B cell (primary cell): ENCODE data around the gene GIGYF2. TPM values are rescaled to one million over a fixed set of nuclear protein-coding genes. Genes with fewer than 3 reads are reported as not detected.

ENCODE experiments used
- ATAC-seq: fragments of 200-7000 bp; cut with Tn5 transposase; one replicate; pipeline ENCODE4 v1.10.0; 2021; ENCODE audit warnings: low read depth, mild to moderate bottlenecking, moderate number of reproducible peaks, moderate library complexity
- CTCF ChIA-PET: fragments of 350-600 bp; sonication (Branson Sonifier 250); formaldehyde crosslinking; loops from one replicate; lab custom pipeline; 2021; ENCODE audit warnings: antibody characterized with exemption, inconsistent platforms; lab: Charles Lee
- POLR2A ChIA-PET: fragments of 350-600 bp; sonication (Branson Sonifier 250); formaldehyde crosslinking; loops from one replicate; lab custom pipeline; 2021; ENCODE audit warnings: antibody characterized with exemption; lab: Charles Lee
- DNase-seq: peaks from one replicate; pipeline ENCODE4 v3.0.0; 2013
- H2AFZ ChIP-seq: 2 replicates; pipeline ENCODE4 v1.6.1; 2012; ENCODE audit warnings: mild to moderate bottlenecking, low read depth, low read length; ENCODE audit not compliant: insufficient read depth, poor library complexity, severe bottlenecking
- H3K27ac ChIP-seq, 2 donors: 1 replicate in 1 of 2; 2 replicates in 1 of 2; pipeline ENCODE4 v1.5.1; 2012 to 2013; ENCODE audit warnings: low read length in 2 of 2, mild to moderate bottlenecking in 2 of 2, moderate library complexity in 1 of 2
- H3K27me3 ChIP-seq, 4 experiments: fragments of 200-600 bp in 1 of 4; sonication (generic) in 1 of 4; replicated peaks in 1 of 4; 1 replicate in 2 of 4; 2 replicates in 2 of 4; pipeline versions ENCODE4 v1.6.1 to v1.7.0; 2013 to 2016; ENCODE audit warnings: low read length in 3 of 4, mild to moderate bottlenecking in 2 of 4, mixed read lengths in 1 of 4, moderate library complexity in 1 of 4; ENCODE audit not compliant: insufficient read depth in 4 of 4, control insufficient read depth in 3 of 4; ENCODE audit errors: control extremely low read depth in 1 of 4
- H3K36me3 ChIP-seq, 2 experiments: replicated peaks in 1 of 2; 1 replicate in 1 of 2; 2 replicates in 1 of 2; pipeline versions ENCODE4 v1.6.1 to v1.7.1; 2013; ENCODE audit warnings: low read length in 1 of 2; ENCODE audit not compliant: insufficient read depth in 2 of 2, control insufficient read depth in 1 of 2; ENCODE audit errors: control extremely low read depth in 1 of 2, extremely low read depth in 1 of 2
- H3K4me1 ChIP-seq, 2 donors: fragments of 200-600 bp in 1 of 2; sonication (generic) in 1 of 2; 1 replicate in 1 of 2; 2 replicates in 1 of 2; pipeline versions ENCODE4 v1.5.1 to v1.6.1; 2013 to 2017; ENCODE audit warnings: low read length in 2 of 2; ENCODE audit not compliant: control insufficient read depth in 2 of 2, insufficient read depth in 2 of 2
- H3K4me2 ChIP-seq: replicated peaks from 2 replicates; pipeline ENCODE3; 2012; ENCODE audit warnings: mild to moderate bottlenecking, low read depth, low read length; ENCODE audit not compliant: poor library complexity, severe bottlenecking
- H3K4me3 ChIP-seq, 5 experiments: fragments of 200-600 bp in 1 of 5; sonication (generic) in 1 of 5; 1 replicate in 3 of 5; 2 replicates in 2 of 5; pipeline versions ENCODE4 v1.5.1 to v1.7.0; 2011 to 2016; ENCODE audit warnings: low read length in 4 of 5, mild to moderate bottlenecking in 4 of 5, low read depth in 2 of 5, control low read depth in 1 of 5, moderate library complexity in 1 of 5; ENCODE audit not compliant: insufficient read depth in 1 of 5; ENCODE audit errors: control extremely low read depth in 1 of 5, extremely low read depth in 1 of 5
- H3K79me2 ChIP-seq: fragments of 200-600 bp; sonication (generic); one replicate; pipeline ENCODE4 v1.6.0; 2016; ENCODE audit warnings: low read length; ENCODE audit not compliant: control insufficient read depth, insufficient read depth
- H3K9ac ChIP-seq: fragments of 200-600 bp; sonication (generic); 2 replicates; pipeline ENCODE4 v1.6.1; 2017; ENCODE audit warnings: mild to moderate bottlenecking, low read length, moderate library complexity
- H3K9me3 ChIP-seq, 3 donors: one replicate each; pipeline versions ENCODE4 v1.6.1 to v1.7.1; 2013; ENCODE audit warnings: low read length in 2 of 3; ENCODE audit not compliant: control insufficient read depth in 2 of 3, insufficient read depth in 1 of 3; ENCODE audit errors: control extremely low read depth in 1 of 3
- H4K20me1 ChIP-seq: 2 replicates; pipeline ENCODE4 v1.6.0; 2012; ENCODE audit warnings: mild to moderate bottlenecking, low read length; ENCODE audit not compliant: insufficient read depth, control insufficient read depth, poor library complexity, severe bottlenecking
- H3K27ac Mint-ChIP-seq: one replicate; pipeline ENCODE4 v1.8.0; 2021; ENCODE audit warnings: mixed read lengths
- H3K27me3 Mint-ChIP-seq: one replicate; pipeline ENCODE4 v1.8.0; 2021; ENCODE audit warnings: mixed read lengths
- H3K4me1 Mint-ChIP-seq: one replicate; pipeline ENCODE4 v1.8.0; 2021; ENCODE audit warnings: mixed read lengths
- H3K4me3 Mint-ChIP-seq: one replicate; pipeline ENCODE4 v1.8.0; 2021; ENCODE audit warnings: mixed read lengths
- H3K9me3 Mint-ChIP-seq: one replicate; pipeline ENCODE4 v1.8.0; 2022; ENCODE audit warnings: mixed read lengths; ENCODE audit not compliant: insufficient read depth
- CTCF ChIP-seq: fragments of 200-600 bp; IDR thresholded peaks from one replicate; pipeline ENCODE4 v1.8.0; 2022; ENCODE audit warnings: antibody characterized with exemption, mild to moderate bottlenecking
- EZH2 ChIP-seq: IDR thresholded peaks from 2 replicates; pipeline ENCODE4 v1.6.1; 2012; ENCODE audit warnings: borderline replicate concordance, low read depth, mild to moderate bottlenecking, moderate library complexity, low read length; ENCODE audit not compliant: insufficient read depth, poor library complexity, severe bottlenecking
- WGBS: methylation state at CpG from one replicate; pipeline ENCODE4 v1.1.5; 2013; ENCODE audit warnings: missing lambda C conversion rate; ENCODE audit not compliant: insufficient coverage; 5-methylcytosine and 5-hydroxymethylcytosine counted together
- intact Hi-C: fragments of 100-400 bp; cut with micrococcal nuclease; formaldehyde crosslinking; loops from one replicate; pipeline ENCODE4 v1.10.0; 2022
- polyA plus RNA-seq: library from polyadenylated mRNA; depleted of rRNA; stranded (reverse); fragments of >200 nt; gene quantifications from 2 replicates; pipeline ENCODE4 v1.2.3, GENCODE V29; 2012
- total RNA-seq, 2 donors: library from RNA; stranded (reverse); fragments of 120-200 nt in 1 of 2; gene quantifications; 1 replicate in 1 of 2; 2 replicates in 1 of 2; pipeline versions ENCODE4 v1.2.3 to v1.2.4, GENCODE V29; 2013 to 2022

Gene GIGYF2
- total and polyA plus RNA-seq, 2 donors (not counting 1 experiment from before 2014, with no cell fraction given), result 7.2 to 108 TPM

- no peaks in the 10 kb centered on the region for H3K36me3 ChIP-seq
- POLR2A ChIA-PET, result no interaction called here
- ATAC-seq, result no peak
- H3K9me3 ChIP-seq, result no peaks in the 10 kb centered on the region
- H3K4me2 ChIP-seq, result no peak overlapping the region
- no peak overlapping the region for H3K9ac ChIP-seq
- WGBS, result 90% methylated on average over 12 of the region's 15 CpGs
- no peaks in the 10 kb centered on the region for H3K79me2 ChIP-seq
- H3K27ac ChIP-seq, result no peak overlapping the region
- H3K4me1 ChIP-seq, result no peaks in the 10 kb centered on the region
- peaks cover 25% of the 10 kb centered on the region for H3K27me3 Mint-ChIP-seq
- DNase-seq, result no peak
- H3K4me1 Mint-ChIP-seq, result no peaks in the 10 kb centered on the region
- TF ChIP-seq CTCF, result no peak
- TF ChIP-seq EZH2, result no peak
- H3K4me3 Mint-ChIP-seq, result no peak overlapping the region
- H2AFZ ChIP-seq, result no peak overlapping the region
- peaks cover 0 to 10% (median 0%) of the 10 kb centered on the region in 4 experiments for H3K27me3 ChIP-seq
- no peak overlapping the region for H3K4me3 ChIP-seq
- CTCF ChIA-PET, result interaction anchor here (0.5 kb wide), 1 partner anchor 27 kb away, joined by 3 read pairs; no protein-coding TSS in a partner anchor
- no peaks in the 10 kb centered on the region for H4K20me1 ChIP-seq
- no peak overlapping the region for H3K27ac Mint-ChIP-seq
- intact Hi-C loops, result no loop called here
- no peaks in the 10 kb centered on the region for H3K9me3 Mint-ChIP-seq
Observed at GRCh38 chr2:232887171-232887850, 190.2 kb downstream of the GIGYF2 start.

DNA sequence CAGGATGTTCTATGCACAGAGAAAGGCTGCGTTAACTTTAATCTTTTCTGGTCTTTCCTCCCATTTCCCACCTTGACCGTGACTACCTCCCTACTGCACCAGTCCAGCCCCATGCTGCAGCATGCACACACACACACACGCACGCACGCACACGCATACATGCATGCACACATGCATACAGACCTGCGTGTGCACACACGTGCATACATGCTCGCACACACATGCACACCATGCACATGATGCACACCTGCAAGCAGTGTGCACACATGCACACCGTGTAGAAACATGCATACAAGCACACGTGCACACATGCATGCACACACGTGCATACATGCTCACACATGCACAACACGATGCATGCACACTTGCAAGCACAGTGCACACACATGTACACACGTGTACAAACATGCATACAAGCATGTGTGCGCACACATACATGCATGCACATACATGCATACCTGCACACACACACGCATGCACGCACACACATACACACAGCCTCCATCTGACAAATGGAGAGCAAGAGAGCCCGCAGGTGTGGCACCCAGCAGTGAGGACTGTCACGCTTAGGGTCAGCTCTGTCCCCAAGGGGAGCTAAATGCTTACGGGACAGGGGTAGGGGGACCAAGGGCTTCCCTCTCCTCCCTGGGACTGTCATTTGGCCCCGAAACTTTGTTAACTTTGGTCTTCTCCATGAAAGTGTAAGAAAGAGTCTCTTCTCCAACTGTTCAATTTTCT, 191.1 kb downstream of the GIGYF2 start:
- Histone ChIP-seq H4K20me1 (no peaks in the 10 kb centered on the region), H3K4me2 (no peak overlapping the region), H3K27ac (no peak overlapping the region), H3K9ac (no peak overlapping the region), H3K9me3 (no peaks in the 10 kb centered on the region), H3K79me2 (no peaks in the 10 kb centered on the region), H3K27me3 (peaks cover 0 to 10% (median 0%) of the 10 kb centered on the region in 4 experiments), H2AFZ (no peak overlapping the region), H3K4me1 (no peaks in the 10 kb centered on the region), H3K4me3 (no peak overlapping the region), H3K36me3 (no peaks in the 10 kb centered on the region)
- Mint-ChIP-seq H3K4me3 (no peak overlapping the region), H3K9me3 (no peaks in the 10 kb centered on the region), H3K27ac (no peak overlapping the region), H3K4me1 (no peaks in the 10 kb centered on the region), H3K27me3 (peaks cover 27% of the 10 kb centered on the region)
- POLR2A ChIA-PET, result no interaction called here
- DNase-seq (no peak), ATAC-seq (no peak)
- 78% methylated on average over 20 of the region's 21 CpGs for whole genome bisulfite sequencing
- TF ChIP-seq CTCF (no peak), EZH2 (no peak)
- CTCF ChIA-PET, result no interaction called here
- intact Hi-C loops, result no loop called here
